GM13976 (cell line): ENCODE data around the gene PLEKHM3.

Source experiments
- DNase-seq: peaks from one replicate; pipeline ENCODE4 v3.0.0; 2012; ENCODE audit warnings: low spot score
- CTCF ChIP-seq: IDR thresholded peaks from 2 replicates; pipeline ENCODE4 v1.5.1; 2012; ENCODE audit warnings: borderline replicate concordance, mild to moderate bottlenecking; ENCODE audit not compliant: insufficient read depth; ENCODE audit errors: extremely low read depth, missing control alignments, control extremely low read depth
- in situ Hi-C: fragments of 300-500 bp; cut with MboI; formaldehyde crosslinking; loops from one replicate; pipeline ENCODE4 v1.12.0; 2022; ENCODE audit warnings: low sequenced_read_pairs, mixed read lengths, inconsistent platforms; ENCODE audit not compliant: unreplicated experiment

Gene PLEKHM3

GRCh38 chr2:207932106-207932505, 93.2 kb downstream of the PLEKHM3 start:
- TF ChIP-seq CTCF: no peak
- in situ Hi-C loops: no loop called here
- no peak for DNase-seq

GRCh38 chr2:207930747-207931146, 94.6 kb downstream of the PLEKHM3 start:
- TF ChIP-seq CTCF: no peak
- DNase-seq: no peak
- in situ Hi-C loops: no loop called here

- DNase-seq: no peak
- in situ Hi-C loops: no loop called here
- no peak for TF ChIP-seq CTCF
Observed at GRCh38 chr2:207929923-207930322, 95.4 kb downstream of the PLEKHM3 start.

- TF ChIP-seq CTCF: no peak
- in situ Hi-C loops: no loop called here
- no peak for DNase-seq
Observed at GRCh38 chr2:207928079-207928478, 97.2 kb downstream of the PLEKHM3 start.

- in situ Hi-C loops: no loop called here
Observed at GRCh38 chr2:207926989-207927300, 98.4 kb downstream of the PLEKHM3 start.

GRCh38 chr2:207926133-207926988, 99.0 kb downstream of the PLEKHM3 start:
- no peak for TF ChIP-seq CTCF
- in situ Hi-C loops: no loop called here
- no peak for DNase-seq

More at GRCh38 chr2:207926989-207927300, 98.4 kb downstream of the PLEKHM3 start:
- no peak for TF ChIP-seq CTCF
- no peak for DNase-seq
